IMR-90 (cell line): Measurements from ENCODE around the gene RTF1. TPM values are rescaled to one million over a fixed set of nuclear protein-coding genes. Genes with fewer than 3 reads are reported as not detected.

Experiments
- ATAC-seq: fragments of 200-7000 bp; cut with Tn5 transposase; 2 replicates; pipeline ENCODE4 v1.9.1; 2020; ENCODE audit warnings: low read depth, mild to moderate bottlenecking, moderate library complexity
- BruUV-seq: library from RNA; stranded (reverse); fragments of 400-500 nt; replicated peaks from 2 replicates; lab custom pipeline; 2021; lab: Mats Ljungman, UMichigan
- CTCF ChIA-PET: fragments of 300-600 bp; formaldehyde crosslinking; extraction: SDS; loops from one replicate; lab custom pipeline; 2021; ENCODE audit warnings: antibody characterized with exemption; lab: Yijun Ruan, JAX
- POLR2A ChIA-PET: fragments of 300-600 bp; sonication (Branson Sonifier 250); formaldehyde crosslinking; loops from one replicate; lab custom pipeline; 2022; ENCODE audit warnings: antibody characterized with exemption; ENCODE audit not compliant: unreplicated experiment; lab: Charles Lee
- DNase-seq: peaks from one replicate; pipeline ENCODE4 v3.0.0; 2013
- H2AFZ ChIP-seq: replicated peaks from 2 replicates; pipeline ENCODE3; 2013; ENCODE audit warnings: low read length, mild to moderate bottlenecking; ENCODE audit not compliant: poor library complexity
- H2AK5ac ChIP-seq: 2 replicates; pipeline ENCODE4 v1.6.1; 2013; ENCODE audit warnings: low read depth, low read length, inconsistent platforms
- H2AK9ac ChIP-seq: replicated peaks from 2 replicates; pipeline ENCODE3; 2013; ENCODE audit warnings: mild to moderate bottlenecking, low read depth, low read length, moderate library complexity; ENCODE audit not compliant: poor library complexity
- H2BK120ac ChIP-seq: 2 replicates; pipeline ENCODE4 v1.6.1; 2013; ENCODE audit warnings: low read depth, low read length, inconsistent platforms
- H2BK15ac ChIP-seq: 3 replicates; pipeline ENCODE4 v1.6.1; 2013; ENCODE audit warnings: low read depth, low read length, inconsistent platforms
- H2BK20ac ChIP-seq: 2 replicates; pipeline ENCODE4 v1.6.1; 2013; ENCODE audit warnings: low read depth, mild to moderate bottlenecking, inconsistent platforms, low read length, moderate library complexity
- H2BK5ac ChIP-seq: 2 replicates; pipeline ENCODE4 v1.6.1; 2013; ENCODE audit warnings: mild to moderate bottlenecking, low read depth, low read length, inconsistent platforms; ENCODE audit not compliant: poor library complexity, severe bottlenecking
- H3K14ac ChIP-seq: replicated peaks from 2 replicates; pipeline ENCODE4 v1.6.1; 2013; ENCODE audit warnings: low read depth, low read length, inconsistent platforms
- H3K18ac ChIP-seq: 2 replicates; pipeline ENCODE4 v1.6.1; 2013; ENCODE audit warnings: low read depth, low read length, control low read depth
- H3K23ac ChIP-seq: 2 replicates; pipeline ENCODE4 v1.6.1; 2013; ENCODE audit warnings: low read depth, low read length, inconsistent platforms
- H3K27ac ChIP-seq: 2 replicates; pipeline ENCODE4 v1.5.1; 2013; ENCODE audit warnings: mild to moderate bottlenecking, control low read depth, low read length; ENCODE audit not compliant: insufficient read depth
- H3K27me3 ChIP-seq: 2 replicates; pipeline ENCODE4 v1.6.1; 2013; ENCODE audit warnings: low read length; ENCODE audit not compliant: control insufficient read depth, insufficient read depth
- H3K36me3 ChIP-seq: 2 replicates; pipeline ENCODE4 v1.6.1; 2013; ENCODE audit warnings: low read length, mixed read lengths; ENCODE audit not compliant: control insufficient read depth, insufficient read depth
- H3K4ac ChIP-seq: 2 replicates; pipeline ENCODE4 v1.6.1; 2013; ENCODE audit warnings: low read depth, low read length, inconsistent platforms
- H3K4me1 ChIP-seq: 2 replicates; pipeline ENCODE4 v1.6.1; 2013; ENCODE audit warnings: low read length, mixed read lengths; ENCODE audit not compliant: control insufficient read depth, insufficient read depth
- H3K4me2 ChIP-seq: 2 replicates; pipeline ENCODE4 v1.6.1; 2013; ENCODE audit warnings: low read depth, mild to moderate bottlenecking, control low read depth, low read length, moderate library complexity
- H3K4me3 ChIP-seq: 2 replicates; pipeline ENCODE4 v1.5.1; 2013; ENCODE audit warnings: low read depth, mild to moderate bottlenecking, control low read depth, low read length, moderate library complexity; ENCODE audit not compliant: insufficient read depth
- H3K56ac ChIP-seq: 2 replicates; pipeline ENCODE4 v1.6.1; 2013; ENCODE audit warnings: low read length, inconsistent platforms; ENCODE audit not compliant: insufficient read depth; ENCODE audit errors: extremely low read depth
- H3K79me1 ChIP-seq, 2 experiments: 2 replicates each; pipeline ENCODE4 v1.6.1; 2013; ENCODE audit warnings: low read length in 2 of 2, inconsistent platforms in 1 of 2, low read depth in 1 of 2
- H3K9ac ChIP-seq: 2 replicates; pipeline ENCODE4 v1.6.1; 2013; ENCODE audit warnings: low read depth, low read length, control low read depth
- H3K9me1 ChIP-seq: 2 replicates; pipeline ENCODE4 v1.6.1; 2013; ENCODE audit warnings: low read length, inconsistent platforms; ENCODE audit not compliant: insufficient read depth
- H3K9me3 ChIP-seq: 2 replicates; pipeline ENCODE4 v1.6.1; 2013; ENCODE audit warnings: low read length; ENCODE audit not compliant: control insufficient read depth, insufficient read depth
- H4K20me1 ChIP-seq: 2 replicates; pipeline ENCODE4 v1.6.1; 2013; ENCODE audit warnings: low read length, inconsistent platforms; ENCODE audit not compliant: insufficient read depth
- H4K5ac ChIP-seq: 2 replicates; pipeline ENCODE4 v1.6.1; 2013; ENCODE audit warnings: mild to moderate bottlenecking, low read depth, low read length, control low read depth
- H4K8ac ChIP-seq, 2 experiments: 2 replicates each; pipeline ENCODE4 v1.6.1; 2013; ENCODE audit warnings: low read depth in 2 of 2, low read length in 2 of 2, control low read depth in 1 of 2, inconsistent platforms in 1 of 2
- H4K91ac ChIP-seq: 2 replicates; pipeline ENCODE4 v1.6.1; 2013; ENCODE audit warnings: low read depth, low read length, inconsistent platforms; ENCODE audit not compliant: insufficient read depth
- BHLHE40 ChIP-seq: fragments of 150-350 bp; IDR thresholded peaks from 2 replicates; pipeline ENCODE4 v1.6.1; 2016; ENCODE audit warnings: mild to moderate bottlenecking, low read depth, low read length
- CEBPB ChIP-seq: IDR thresholded peaks from 2 replicates; pipeline ENCODE4 v1.6.1; 2012; ENCODE audit warnings: low read depth, low read length, improper control_type of control experiment
- FOS ChIP-seq: fragments of 150-350 bp; IDR thresholded peaks from 2 replicates; pipeline ENCODE4 v1.6.1; 2016; ENCODE audit warnings: low read depth, low read length
- MAZ ChIP-seq: IDR thresholded peaks from 2 replicates; pipeline ENCODE4 v1.6.1; 2012; ENCODE audit warnings: low read depth, mild to moderate bottlenecking, low read length, improper control_type of control experiment, moderate library complexity, borderline replicate concordance
- NFE2L2 ChIP-seq: fragments of 150-350 bp; IDR thresholded peaks from 2 replicates; pipeline ENCODE4 v1.6.1; 2016; ENCODE audit warnings: low read depth, mild to moderate bottlenecking, low read length
- RAD21 ChIP-seq: IDR thresholded peaks from 2 replicates; pipeline ENCODE4 v1.6.1; 2012; ENCODE audit warnings: low read length, improper control_type of control experiment
- RFX5 ChIP-seq: IDR thresholded peaks from 2 replicates; pipeline ENCODE4 v1.8.0; 2012; ENCODE audit warnings: low read depth, mild to moderate bottlenecking, low read length, moderate library complexity
- WGBS, 2 experiments: methylation state at CpG; one replicate each; pipeline versions ENCODE4 v1.1.5 to v1.1.7; 2013; ENCODE audit warnings: missing lambda C conversion rate in 2 of 2; ENCODE audit not compliant: insufficient read length in 1 of 2; ENCODE audit errors: extremely low coverage in 2 of 2; 5-methylcytosine and 5-hydroxymethylcytosine counted together
- dilution Hi-C: fragments of 300-500 bp; cut with HindIII; formaldehyde crosslinking; loops from one replicate; pipeline ENCODE4 v1.14.3; 2018; ENCODE audit warnings: low sequenced_read_pairs; ENCODE audit not compliant: unreplicated experiment
- in situ Hi-C: fragments of 300-500 bp; cut with MboI; formaldehyde crosslinking; loops from 3 replicates; pipeline ENCODE4 v1.14.3; 2019; ENCODE audit warnings: low sequenced_read_pairs, inconsistent platforms, mixed read lengths
- intact Hi-C: fragments of 100-400 bp; cut with micrococcal nuclease; formaldehyde crosslinking; loops from 2 replicates; pipeline ENCODE4 v1.10.0; 2022
- polyA plus RNA-seq, 3 experiments: library from polyadenylated mRNA; depleted of rRNA; stranded (reverse); fragments of >200 nt; gene quantifications; 2 replicates each; pipeline ENCODE4 v1.2.3, GENCODE V29; 2012; ENCODE audit warnings: low replicate concordance in 1 of 3
- total RNA-seq: library from RNA; depleted of rRNA; stranded (reverse); fragments of >200 nt; gene quantifications from 2 replicates; pipeline ENCODE4 v1.2.3, GENCODE V29; 2012

Gene RTF1
- total and polyA plus RNA-seq, 2 of the 4 experiments (the other 2 are of a cell fraction): 15.1 to 24.3 TPM

DNA sequence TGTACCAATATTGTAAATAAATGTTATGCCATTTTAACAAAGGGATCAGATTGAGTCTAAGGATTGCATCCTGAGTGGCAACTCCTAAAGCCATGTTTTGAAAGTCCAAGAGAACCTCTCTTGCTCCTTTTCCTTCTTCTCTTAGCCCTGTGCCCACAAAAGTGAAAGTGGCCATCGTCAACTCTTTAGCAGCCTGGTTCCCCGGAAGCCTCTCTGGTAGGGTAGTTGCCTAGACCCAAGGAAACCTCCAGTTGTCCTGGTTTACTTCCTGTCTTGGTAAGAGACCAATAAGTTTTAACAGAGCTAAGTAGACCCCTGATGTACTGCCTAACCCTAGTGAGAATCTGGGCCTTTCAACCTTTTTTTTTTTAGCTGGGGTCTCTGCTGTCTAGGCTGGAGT is 66.6 kb downstream of the RTF1 start:
- Histone ChIP-seq H4K91ac (no peak overlapping the region), H2AK5ac (no peak overlapping the region), H2BK5ac (no peak overlapping the region), H3K9ac (no peak overlapping the region), H2AFZ (no peak overlapping the region), H3K4me1 (no peaks in the 10 kb centered on the region), H3K14ac (no peak overlapping the region), H4K20me1 (no peaks in the 10 kb centered on the region), H4K8ac (no peak overlapping the region), H2BK120ac (no peak overlapping the region), H3K27ac (no peak overlapping the region), H3K27me3 (no peaks in the 10 kb centered on the region), H2BK20ac (no peak overlapping the region), H3K18ac (no peak overlapping the region), H3K4me3 (no peak overlapping the region), H3K4me2 (no peak overlapping the region), H3K9me3 (no peaks in the 10 kb centered on the region), H2AK9ac (no peak overlapping the region), H3K36me3 (peaks cover 31% of the 10 kb centered on the region), H3K4ac (no peak overlapping the region), H3K9me1 (peaks cover 30% of the 10 kb centered on the region), H3K79me1 (peaks cover 4 to 17% of the 10 kb centered on the region in 2 experiments; a peak in 2 of 4 replicates), H4K5ac (no peak overlapping the region), H3K23ac (no peak overlapping the region), H2BK15ac (no peak overlapping the region), H3K56ac (no peak overlapping the region)
- dilution Hi-C loops: no loop called here
- POLR2A ChIA-PET: interaction anchor here (0.5 to 0.6 kb wide), 2 partner anchors 1084 to 1439 kb away, joined by 3 to 4 read pairs; no protein-coding TSS in a partner anchor
- in situ Hi-C loops: no loop called here
- TF ChIP-seq CEBPB: no peak
- no peak for TF ChIP-seq MAZ
- no peak for TF ChIP-seq NFE2L2
- no peak for TF ChIP-seq RAD21
- no peak for TF ChIP-seq BHLHE40
- TF ChIP-seq RFX5: no peak
- TF ChIP-seq FOS: no peak
- DNase-seq (no peak), ATAC-seq (no peak)
- BruUV-seq: no TSS peak
- CTCF ChIA-PET: no interaction called here
- WGBS, 2 experiments: no CpG with 5 or more reads among the region's 2 CpGs
- intact Hi-C loops: no loop called here
